Measurements from ENCODE around the gene MAGI1.

- no peak for TF ChIP-seq ZC3H10 (CRISPR knock-in tag; IDR thresholded peaks at IDR 0.05)
- TF ChIP-seq ARNTL (CRISPR knock-in tag; IDR thresholded peaks at IDR 0.05; ENCODE audit: borderline replicate concordance, low read depth): no peak
- TF ChIP-seq ZFP3 (CRISPR knock-in tag; IDR thresholded peaks at IDR 0.05): no peak
- TF ChIP-seq PPARA (CRISPR knock-in tag; IDR thresholded peaks at IDR 0.05; ENCODE audit: borderline replicate concordance): no peak
- TF ChIP-seq, protein P1, sequence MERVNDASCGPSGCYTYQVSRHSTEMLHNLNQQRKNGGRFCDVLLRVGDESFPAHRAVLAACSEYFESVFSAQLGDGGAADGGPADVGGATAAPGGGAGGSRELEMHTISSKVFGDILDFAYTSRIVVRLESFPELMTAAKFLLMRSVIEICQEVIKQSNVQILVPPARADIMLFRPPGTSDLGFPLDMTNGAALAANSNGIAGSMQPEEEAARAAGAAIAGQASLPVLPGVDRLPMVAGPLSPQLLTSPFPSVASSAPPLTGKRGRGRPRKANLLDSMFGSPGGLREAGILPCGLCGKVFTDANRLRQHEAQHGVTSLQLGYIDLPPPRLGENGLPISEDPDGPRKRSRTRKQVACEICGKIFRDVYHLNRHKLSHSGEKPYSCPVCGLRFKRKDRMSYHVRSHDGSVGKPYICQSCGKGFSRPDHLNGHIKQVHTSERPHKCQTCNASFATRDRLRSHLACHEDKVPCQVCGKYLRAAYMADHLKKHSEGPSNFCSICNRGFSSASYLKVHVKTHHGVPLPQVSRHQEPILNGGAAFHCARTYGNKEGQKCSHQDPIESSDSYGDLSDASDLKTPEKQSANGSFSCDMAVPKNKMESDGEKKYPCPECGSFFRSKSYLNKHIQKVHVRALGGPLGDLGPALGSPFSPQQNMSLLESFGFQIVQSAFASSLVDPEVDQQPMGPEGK (CRISPR knock-in tag; IDR thresholded peaks at IDR 0.05; ENCODE audit: borderline replicate concordance): no peak
- no peak for TF ChIP-seq CSDC2 (CRISPR knock-in tag; IDR thresholded peaks at IDR 0.05)
- no peak for TF ChIP-seq ISL1 (CRISPR knock-in tag; IDR thresholded peaks at IDR 0.05)
- TF ChIP-seq RARB (CRISPR knock-in tag; IDR thresholded peaks at IDR 0.05): no peak
- TF ChIP-seq GLIS3 (CRISPR knock-in tag; IDR thresholded peaks at IDR 0.05): no peak
- TF ChIP-seq SNAI2 (CRISPR knock-in tag; IDR thresholded peaks at IDR 0.05): no peak
- TF ChIP-seq, protein P2, sequence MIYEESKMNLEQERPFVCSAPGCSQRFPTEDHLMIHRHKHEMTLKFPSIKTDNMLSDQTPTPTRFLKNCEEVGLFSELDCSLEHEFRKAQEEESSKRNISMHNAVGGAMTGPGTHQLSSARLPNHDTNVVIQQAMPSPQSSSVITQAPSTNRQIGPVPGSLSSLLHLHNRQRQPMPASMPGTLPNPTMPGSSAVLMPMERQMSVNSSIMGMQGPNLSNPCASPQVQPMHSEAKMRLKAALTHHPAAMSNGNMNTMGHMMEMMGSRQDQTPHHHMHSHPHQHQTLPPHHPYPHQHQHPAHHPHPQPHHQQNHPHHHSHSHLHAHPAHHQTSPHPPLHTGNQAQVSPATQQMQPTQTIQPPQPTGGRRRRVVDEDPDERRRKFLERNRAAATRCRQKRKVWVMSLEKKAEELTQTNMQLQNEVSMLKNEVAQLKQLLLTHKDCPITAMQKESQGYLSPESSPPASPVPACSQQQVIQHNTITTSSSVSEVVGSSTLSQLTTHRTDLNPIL (CRISPR knock-in tag; IDR thresholded peaks at IDR 0.05; ENCODE audit: low read depth): no peak
- no peak for TF ChIP-seq ZNF8 (CRISPR knock-in tag; IDR thresholded peaks at IDR 0.05)
- TF ChIP-seq, protein P3, sequence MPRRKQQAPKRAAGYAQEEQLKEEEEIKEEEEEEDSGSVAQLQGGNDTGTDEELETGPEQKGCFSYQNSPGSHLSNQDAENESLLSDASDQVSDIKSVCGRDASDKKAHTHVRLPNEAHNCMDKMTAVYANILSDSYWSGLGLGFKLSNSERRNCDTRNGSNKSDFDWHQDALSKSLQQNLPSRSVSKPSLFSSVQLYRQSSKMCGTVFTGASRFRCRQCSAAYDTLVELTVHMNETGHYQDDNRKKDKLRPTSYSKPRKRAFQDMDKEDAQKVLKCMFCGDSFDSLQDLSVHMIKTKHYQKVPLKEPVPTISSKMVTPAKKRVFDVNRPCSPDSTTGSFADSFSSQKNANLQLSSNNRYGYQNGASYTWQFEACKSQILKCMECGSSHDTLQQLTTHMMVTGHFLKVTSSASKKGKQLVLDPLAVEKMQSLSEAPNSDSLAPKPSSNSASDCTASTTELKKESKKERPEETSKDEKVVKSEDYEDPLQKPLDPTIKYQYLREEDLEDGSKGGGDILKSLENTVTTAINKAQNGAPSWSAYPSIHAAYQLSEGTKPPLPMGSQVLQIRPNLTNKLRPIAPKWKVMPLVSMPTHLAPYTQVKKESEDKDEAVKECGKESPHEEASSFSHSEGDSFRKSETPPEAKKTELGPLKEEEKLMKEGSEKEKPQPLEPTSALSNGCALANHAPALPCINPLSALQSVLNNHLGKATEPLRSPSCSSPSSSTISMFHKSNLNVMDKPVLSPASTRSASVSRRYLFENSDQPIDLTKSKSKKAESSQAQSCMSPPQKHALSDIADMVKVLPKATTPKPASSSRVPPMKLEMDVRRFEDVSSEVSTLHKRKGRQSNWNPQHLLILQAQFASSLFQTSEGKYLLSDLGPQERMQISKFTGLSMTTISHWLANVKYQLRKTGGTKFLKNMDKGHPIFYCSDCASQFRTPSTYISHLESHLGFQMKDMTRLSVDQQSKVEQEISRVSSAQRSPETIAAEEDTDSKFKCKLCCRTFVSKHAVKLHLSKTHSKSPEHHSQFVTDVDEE (CRISPR knock-in tag; IDR thresholded peaks at IDR 0.05): no peak
These were observed 420.9 kb downstream of the MAGI1 start for GRCh38 chr3:65617787-65618186.
